HepG2 (cell line): ENCODE results near the gene EHBP1. TPM values are rescaled to one million over a fixed set of nuclear protein-coding genes. Genes with fewer than 3 reads are reported as not detected.

Experiments used
- ATF1 ChIP-seq: IDR thresholded peaks from 2 replicates; pipeline ENCODE4 v1.6.1; 2016; ENCODE audit warnings: mild to moderate bottlenecking, control low read depth
- HDAC1 ChIP-seq: sonication (generic); formaldehyde crosslinking; IDR thresholded peaks from 2 replicates; pipeline ENCODE4 v1.5.1; 2020; ENCODE audit warnings: mild to moderate bottlenecking, missing genetic modification reagents
- IRF2 ChIP-seq: IDR thresholded peaks from 2 replicates; pipeline ENCODE4 v1.6.1; 2018; ENCODE audit warnings: missing genetic modification reagents, missing compliant biosample characterization
- KLF6 ChIP-seq: IDR thresholded peaks from 2 replicates; pipeline ENCODE4 v1.8.0; 2016; ENCODE audit warnings: missing biosample characterization, missing genetic modification reagents
- STAG1 ChIP-seq: sonication (generic); formaldehyde crosslinking; IDR thresholded peaks from 2 replicates; pipeline ENCODE4 v1.4.0; 2020; ENCODE audit warnings: missing genetic modification reagents
- ZFP90 ChIP-seq: sonication (generic); formaldehyde crosslinking; IDR thresholded peaks from 2 replicates; pipeline ENCODE4 v1.8.0; 2022; ENCODE audit warnings: missing genetic modification reagents, mild to moderate bottlenecking, inconsistent platforms, borderline replicate concordance
- ZMAT3 ChIP-seq: sonication (generic); formaldehyde crosslinking; conservative IDR thresholded peaks from 2 replicates; pipeline ENCODE4 v1.7.0; 2021; ENCODE audit warnings: missing genetic modification reagents
- ZNF253 ChIP-seq: sonication (generic); formaldehyde crosslinking; IDR thresholded peaks from 2 replicates; pipeline ENCODE4 v1.8.0; 2022; ENCODE audit warnings: mild to moderate bottlenecking, missing genetic modification reagents, borderline replicate concordance
- ZNF282 ChIP-seq: fragments of 450-650 bp; IDR thresholded peaks from 2 replicates; pipeline ENCODE4 v1.6.1; 2018; ENCODE audit not compliant: partially characterized antibody
- ZNF367 ChIP-seq: sonication (generic); formaldehyde crosslinking; IDR thresholded peaks from 2 replicates; pipeline ENCODE4 v1.4.0; 2020; ENCODE audit warnings: missing genetic modification reagents, borderline replicate concordance
- ZNF614 ChIP-seq: IDR thresholded peaks from 2 replicates; pipeline ENCODE4 v1.6.1; 2018; ENCODE audit warnings: missing biosample characterization, missing genetic modification reagents, inconsistent platforms, borderline replicate concordance
- polyA plus RNA-seq, 8 experiments: library from polyadenylated mRNA; depleted of rRNA in 3 of 8; stranded (reverse) in 7 of 8; unstranded in 1 of 8; fragments of >200 nt; fragmentation: Illumina TruSeq in 4 of 8; extraction: Trizol in 4 of 8; gene quantifications; 2 replicates each; pipeline versions ENCODE4 v1.2.1 to v1.2.3, GENCODE V29; 2011 to 2016; ENCODE audit warnings: low read depth in 4 of 8, missing spikeins in 1 of 8, mixed read lengths in 1 of 8; ENCODE audit not compliant: insufficient read depth in 1 of 8
- total RNA-seq, 5 experiments: library from RNA; depleted of rRNA; stranded (reverse); fragments of >200 nt; fragmentation: Illumina TruSeq; extraction: Trizol; gene quantifications; 2 replicates each; pipeline ENCODE4 v1.2.3, GENCODE V29; 2016; ENCODE audit warnings: low read depth in 1 of 5
- TF ChIP-seq, protein P1 (sequence below): sonication (generic); formaldehyde crosslinking; IDR thresholded peaks from 2 replicates; pipeline ENCODE4 v1.4.0; 2020; ENCODE audit warnings: missing genetic modification reagents
- TF ChIP-seq, protein P2 (sequence below): sonication (generic); formaldehyde crosslinking; IDR thresholded peaks from 2 replicates; pipeline ENCODE4 v1.4.0; 2020; ENCODE audit warnings: missing genetic modification reagents, borderline replicate concordance
- TF ChIP-seq, protein P3 (sequence below): IDR thresholded peaks from 2 replicates; pipeline ENCODE4 v1.6.1; 2016; ENCODE audit warnings: missing genetic modification reagents, missing compliant biosample characterization
- TF ChIP-seq, protein P4 (sequence below), 2 experiments: sonication (generic) in 1 of 2; formaldehyde crosslinking in 1 of 2; IDR thresholded peaks; 2 replicates each; pipeline versions ENCODE4 v1.4.0 to v1.6.1; 2018 to 2020; ENCODE audit warnings: missing genetic modification reagents in 2 of 2, borderline replicate concordance in 1 of 2, low read depth in 1 of 2, mild to moderate bottlenecking in 1 of 2, missing biosample characterization in 1 of 2
- TF ChIP-seq, protein P5 (sequence below): sonication (generic); formaldehyde crosslinking; IDR thresholded peaks from 2 replicates; pipeline ENCODE4 v1.5.0; 2020; ENCODE audit warnings: missing genetic modification reagents
- TF ChIP-seq, protein P6 (sequence below): sonication (generic); formaldehyde crosslinking; IDR thresholded peaks from 2 replicates; pipeline ENCODE4 v1.5.0; 2020; ENCODE audit warnings: mild to moderate bottlenecking, low read depth, missing genetic modification reagents, borderline replicate concordance

EHBP1 gene
- total and polyA plus RNA-seq, 2 of the 13 experiments (the other 11 are each of a cell fraction or from before 2014, with no cell fraction given) = 93.5 to 146 TPM

DNA sequence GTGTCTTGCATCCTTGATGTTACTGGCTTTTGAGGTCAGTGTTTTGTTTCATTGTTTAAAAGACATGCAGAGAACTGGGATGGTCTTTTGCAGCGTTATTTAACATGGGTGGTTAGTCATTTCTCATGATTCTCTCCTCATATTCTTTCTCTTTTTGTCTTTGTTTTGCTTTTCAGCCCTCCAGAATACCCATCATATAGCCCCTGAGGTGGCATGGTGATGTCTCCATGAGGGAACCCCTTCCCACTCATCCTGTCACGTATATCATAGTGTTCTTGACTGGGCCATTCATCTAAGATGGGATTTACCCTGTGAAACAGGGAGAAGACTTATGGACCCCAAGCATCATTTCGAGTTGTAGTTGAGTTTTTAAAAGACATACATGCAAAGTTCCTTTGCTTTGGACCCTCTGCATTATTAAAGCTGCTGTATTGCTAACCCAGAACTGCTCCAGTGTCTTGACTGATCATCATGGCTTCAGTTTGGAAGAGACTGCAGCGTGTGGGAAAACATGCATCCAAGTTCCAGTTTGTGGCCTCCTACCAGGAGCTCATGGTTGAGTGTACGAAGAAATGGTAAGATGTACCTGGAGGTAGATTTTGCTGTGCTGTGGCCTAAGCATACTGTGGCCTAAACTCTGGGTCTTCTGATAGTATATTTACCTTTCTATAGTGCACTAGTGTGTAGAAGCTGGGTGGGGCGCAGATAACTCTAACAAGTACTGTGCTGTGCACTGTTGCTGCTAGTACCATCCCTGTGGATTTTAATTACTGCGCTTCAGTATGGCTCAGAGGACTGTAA lies 1.4 kb downstream of the EHBP1 start (continued):
- TF ChIP-seq, protein P1, sequence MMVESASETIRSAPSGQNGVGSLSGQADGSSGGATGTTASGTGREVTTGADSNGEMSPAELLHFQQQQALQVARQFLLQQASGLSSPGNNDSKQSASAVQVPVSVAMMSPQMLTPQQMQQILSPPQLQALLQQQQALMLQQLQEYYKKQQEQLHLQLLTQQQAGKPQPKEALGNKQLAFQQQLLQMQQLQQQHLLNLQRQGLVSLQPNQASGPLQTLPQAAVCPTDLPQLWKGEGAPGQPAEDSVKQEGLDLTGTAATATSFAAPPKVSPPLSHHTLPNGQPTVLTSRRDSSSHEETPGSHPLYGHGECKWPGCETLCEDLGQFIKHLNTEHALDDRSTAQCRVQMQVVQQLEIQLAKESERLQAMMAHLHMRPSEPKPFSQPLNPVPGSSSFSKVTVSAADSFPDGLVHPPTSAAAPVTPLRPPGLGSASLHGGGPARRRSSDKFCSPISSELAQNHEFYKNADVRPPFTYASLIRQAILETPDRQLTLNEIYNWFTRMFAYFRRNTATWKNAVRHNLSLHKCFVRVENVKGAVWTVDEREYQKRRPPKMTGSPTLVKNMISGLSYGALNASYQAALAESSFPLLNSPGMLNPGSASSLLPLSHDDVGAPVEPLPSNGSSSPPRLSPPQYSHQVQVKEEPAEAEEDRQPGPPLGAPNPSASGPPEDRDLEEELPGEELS (CRISPR knock-in tag) = 0 out of 2 replicates have a peak, but pooled peaks have one; percentile 37
- TF ChIP-seq ZFP90 (CRISPR knock-in tag) = peak; percentile 43; the same call in 1 of the 2 replicates
- 0 out of 2 replicates have a peak, but pooled peaks have one; percentile 59 for TF ChIP-seq ZMAT3 (CRISPR knock-in tag)
- TF ChIP-seq, protein P2, sequence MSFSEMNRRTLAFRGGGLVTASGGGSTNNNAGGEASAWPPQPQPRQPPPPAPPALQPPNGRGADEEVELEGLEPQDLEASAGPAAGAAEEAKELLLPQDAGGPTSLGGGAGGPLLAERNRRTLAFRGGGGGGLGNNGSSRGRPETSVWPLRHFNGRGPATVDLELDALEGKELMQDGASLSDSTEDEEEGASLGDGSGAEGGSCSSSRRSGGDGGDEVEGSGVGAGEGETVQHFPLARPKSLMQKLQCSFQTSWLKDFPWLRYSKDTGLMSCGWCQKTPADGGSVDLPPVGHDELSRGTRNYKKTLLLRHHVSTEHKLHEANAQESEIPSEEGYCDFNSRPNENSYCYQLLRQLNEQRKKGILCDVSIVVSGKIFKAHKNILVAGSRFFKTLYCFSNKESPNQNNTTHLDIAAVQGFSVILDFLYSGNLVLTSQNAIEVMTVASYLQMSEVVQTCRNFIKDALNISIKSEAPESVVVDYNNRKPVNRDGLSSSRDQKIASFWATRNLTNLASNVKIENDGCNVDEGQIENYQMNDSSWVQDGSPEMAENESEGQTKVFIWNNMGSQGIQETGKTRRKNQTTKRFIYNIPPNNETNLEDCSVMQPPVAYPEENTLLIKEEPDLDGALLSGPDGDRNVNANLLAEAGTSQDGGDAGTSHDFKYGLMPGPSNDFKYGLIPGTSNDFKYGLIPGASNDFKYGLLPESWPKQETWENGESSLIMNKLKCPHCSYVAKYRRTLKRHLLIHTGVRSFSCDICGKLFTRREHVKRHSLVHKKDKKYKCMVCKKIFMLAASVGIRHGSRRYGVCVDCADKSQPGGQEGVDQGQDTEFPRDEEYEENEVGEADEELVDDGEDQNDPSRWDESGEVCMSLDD (CRISPR knock-in tag) = peak; percentile 45; the same call in 1 of the 2 replicates
- no peak for TF ChIP-seq ZNF367
- peak; percentile 28; the same call in 1 of the 2 replicates for TF ChIP-seq ATF1
- peak; percentile 59 for TF ChIP-seq HDAC1 (CRISPR knock-in tag)
- TF ChIP-seq ZNF614 (CRISPR knock-in tag) = peak; percentile 55; the same call in 1 of the 2 replicates
- TF ChIP-seq STAG1 (CRISPR knock-in tag) = peak; percentile 37
- TF ChIP-seq ZNF253 (CRISPR knock-in tag) = no peak
- TF ChIP-seq, protein P3, sequence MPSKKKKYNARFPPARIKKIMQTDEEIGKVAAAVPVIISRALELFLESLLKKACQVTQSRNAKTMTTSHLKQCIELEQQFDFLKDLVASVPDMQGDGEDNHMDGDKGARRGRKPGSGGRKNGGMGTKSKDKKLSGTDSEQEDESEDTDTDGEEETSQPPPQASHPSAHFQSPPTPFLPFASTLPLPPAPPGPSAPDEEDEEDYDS (CRISPR knock-in tag) = peak; percentile 38; the same call in 1 of the 2 replicates
- TF ChIP-seq, protein P4, sequence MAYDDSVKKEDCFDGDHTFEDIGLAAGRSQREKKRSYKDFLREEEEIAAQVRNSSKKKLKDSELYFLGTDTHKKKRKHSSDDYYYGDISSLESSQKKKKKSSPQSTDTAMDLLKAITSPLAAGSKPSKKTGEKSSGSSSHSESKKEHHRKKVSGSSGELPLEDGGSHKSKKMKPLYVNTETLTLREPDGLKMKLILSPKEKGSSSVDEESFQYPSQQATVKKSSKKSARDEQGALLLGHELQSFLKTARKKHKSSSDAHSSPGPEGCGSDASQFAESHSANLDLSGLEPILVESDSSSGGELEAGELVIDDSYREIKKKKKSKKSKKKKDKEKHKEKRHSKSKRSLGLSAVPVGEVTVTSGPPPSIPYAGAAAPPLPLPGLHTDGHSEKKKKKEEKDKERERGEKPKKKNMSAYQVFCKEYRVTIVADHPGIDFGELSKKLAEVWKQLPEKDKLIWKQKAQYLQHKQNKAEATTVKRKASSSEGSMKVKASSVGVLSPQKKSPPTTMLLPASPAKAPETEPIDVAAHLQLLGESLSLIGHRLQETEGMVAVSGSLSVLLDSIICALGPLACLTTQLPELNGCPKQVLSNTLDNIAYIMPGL (CRISPR knock-in tag; IDR thresholded peaks at IDR 0.05; ENCODE audit: borderline replicate concordance in 1 of 2, low read depth in 1 of 2) = peak in 1 of 2 experiments; percentile 55; a peak in 2 of 4 replicates
- TF ChIP-seq, protein P5, sequence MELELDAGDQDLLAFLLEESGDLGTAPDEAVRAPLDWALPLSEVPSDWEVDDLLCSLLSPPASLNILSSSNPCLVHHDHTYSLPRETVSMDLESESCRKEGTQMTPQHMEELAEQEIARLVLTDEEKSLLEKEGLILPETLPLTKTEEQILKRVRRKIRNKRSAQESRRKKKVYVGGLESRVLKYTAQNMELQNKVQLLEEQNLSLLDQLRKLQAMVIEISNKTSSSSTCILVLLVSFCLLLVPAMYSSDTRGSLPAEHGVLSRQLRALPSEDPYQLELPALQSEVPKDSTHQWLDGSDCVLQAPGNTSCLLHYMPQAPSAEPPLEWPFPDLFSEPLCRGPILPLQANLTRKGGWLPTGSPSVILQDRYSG = no peak
- TF ChIP-seq ZNF282 = no peak
- peak; percentile 45 for TF ChIP-seq KLF6
- no peak for TF ChIP-seq IRF2
- TF ChIP-seq, protein P6, sequence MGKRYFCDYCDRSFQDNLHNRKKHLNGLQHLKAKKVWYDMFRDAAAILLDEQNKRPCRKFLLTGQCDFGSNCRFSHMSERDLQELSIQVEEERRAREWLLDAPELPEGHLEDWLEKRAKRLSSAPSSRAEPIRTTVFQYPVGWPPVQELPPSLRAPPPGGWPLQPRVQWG = no peak
